H1 (cell line): ENCODE data around the gene ZFP91. TPM values are rescaled to one million over a fixed set of nuclear protein-coding genes. Genes with fewer than 3 reads are reported as not detected.

Source experiments
- CTCF ChIA-PET: fragments of 300-600 bp; sonication (Branson Sonifier 250); formaldehyde crosslinking; loops from one replicate; lab custom pipeline; 2021; ENCODE audit not compliant: partially characterized antibody; lab: Charles Lee
- POLR2A ChIA-PET: fragments of 300-600 bp; sonication (Branson Sonifier 250); formaldehyde crosslinking; loops from one replicate; lab custom pipeline; 2021; ENCODE audit warnings: inconsistent platforms; ENCODE audit not compliant: partially characterized antibody; lab: Charles Lee
- DNase-seq, 2 experiments: peaks; one replicate each; pipeline versions ENCODE4 v3.0.0 to v3.0.0-alpha.2; 2010 to 2022; ENCODE audit warnings: low spot score in 2 of 2, low read depth in 1 of 2, mixed read lengths in 1 of 2
- FAIRE-seq: peaks from 2 replicates; lab custom pipeline; 2011; peaks lifted over from hg19 to GRCh38; lab: Jason Lieb, UNC
- H2AFZ ChIP-seq: 2 replicates; pipeline ENCODE4 v1.8.1; 2012; ENCODE audit warnings: low read length, inconsistent platforms
- H2AK5ac ChIP-seq: 2 replicates; pipeline ENCODE4 v1.6.1; 2013; ENCODE audit warnings: low read depth, low read length
- H2BK120ac ChIP-seq: replicated peaks from 2 replicates; pipeline ENCODE3; 2013; ENCODE audit warnings: low read depth, low read length, inconsistent platforms
- H2BK12ac ChIP-seq: 2 replicates; pipeline ENCODE4 v1.6.1; 2013; ENCODE audit warnings: low read depth, low read length
- H2BK15ac ChIP-seq: 2 replicates; pipeline ENCODE4 v1.6.1; 2013; ENCODE audit warnings: low read length
- H2BK20ac ChIP-seq: 2 replicates; pipeline ENCODE4 v1.6.1; 2013; ENCODE audit warnings: low read length
- H2BK5ac ChIP-seq: 2 replicates; pipeline ENCODE4 v1.6.1; 2013; ENCODE audit warnings: low read depth, low read length
- H3K14ac ChIP-seq: 2 replicates; pipeline ENCODE4 v1.6.1; 2013; ENCODE audit warnings: inconsistent platforms; ENCODE audit not compliant: insufficient read length
- H3K18ac ChIP-seq: 2 replicates; pipeline ENCODE4 v1.6.1; 2013; ENCODE audit warnings: low read length; ENCODE audit errors: extremely low read depth
- H3K23ac ChIP-seq: 2 replicates; pipeline ENCODE4 v1.6.1; 2013; ENCODE audit warnings: inconsistent platforms; ENCODE audit not compliant: insufficient read length
- H3K23me2 ChIP-seq: 2 replicates; pipeline ENCODE4 v1.6.1; 2013; ENCODE audit warnings: low read depth, low read length
- H3K27ac ChIP-seq: 2 replicates; pipeline ENCODE4 v1.6.1; 2011; ENCODE audit warnings: low read depth, low read length, inconsistent platforms
- H3K27me3 ChIP-seq, 4 experiments: replicated peaks in 1 of 4; 1 replicate in 1 of 4; 2 replicates in 3 of 4; pipeline versions ENCODE4 v1.6.1 to v1.8.1; 2011 to 2013; ENCODE audit warnings: low read length in 3 of 4, mild to moderate bottlenecking in 3 of 4, inconsistent platforms in 2 of 4, mixed read lengths in 2 of 4, moderate library complexity in 1 of 4; ENCODE audit not compliant: control insufficient read depth in 3 of 4, insufficient read depth in 3 of 4; ENCODE audit errors: extremely low read depth in 1 of 4
- H3K36me3 ChIP-seq, 4 experiments: 2 replicates each; pipeline versions ENCODE4 v1.6.1 to v1.8.1; 2011 to 2013; ENCODE audit warnings: mild to moderate bottlenecking in 4 of 4, low read length in 3 of 4, moderate library complexity in 2 of 4, control low read depth in 1 of 4, inconsistent platforms in 1 of 4; ENCODE audit not compliant: insufficient read depth in 4 of 4, control insufficient read depth in 2 of 4
- H3K4ac ChIP-seq: replicated peaks from 2 replicates; pipeline ENCODE3; 2013; ENCODE audit warnings: low read length, low read depth, mixed read lengths, inconsistent platforms; ENCODE audit not compliant: insufficient read length
- H3K4me1 ChIP-seq, 4 experiments: replicated peaks in 1 of 4; 1 replicate in 1 of 4; 2 replicates in 3 of 4; pipeline versions ENCODE4 v1.6.1 to v1.8.1; 2011 to 2013; ENCODE audit warnings: low read length in 3 of 4, inconsistent platforms in 2 of 4, mixed read lengths in 1 of 4; ENCODE audit not compliant: insufficient read depth in 4 of 4, control insufficient read depth in 3 of 4
- H3K4me2 ChIP-seq, 2 experiments: 2 replicates each; pipeline versions ENCODE4 v1.6.1 to v1.8.1; 2011 to 2013; ENCODE audit warnings: low read depth in 2 of 2, low read length in 2 of 2, control low read depth in 1 of 2, inconsistent platforms in 1 of 2, mild to moderate bottlenecking in 1 of 2; ENCODE audit not compliant: insufficient read depth in 1 of 2
- H3K4me3 ChIP-seq, 4 experiments: fragments of 200-600, 300-600 bp in 1 of 4; sonication (generic), shearing (Covaris generic), sonication (Bioruptor Twin) in 1 of 4; 2 replicates each; pipeline versions ENCODE4 v1.5.1 to v1.8.1; 2011 to 2016; ENCODE audit warnings: low read length in 4 of 4, low read depth in 3 of 4, control low read depth in 2 of 4, inconsistent platforms in 2 of 4, mild to moderate bottlenecking in 2 of 4, mixed read lengths in 1 of 4, moderate library complexity in 1 of 4; ENCODE audit not compliant: insufficient read depth in 2 of 4; ENCODE audit errors: extremely low read depth in 1 of 4
- H3K56ac ChIP-seq: replicated peaks from 2 replicates; pipeline ENCODE3; 2013; ENCODE audit warnings: low read depth, mild to moderate bottlenecking, mixed read lengths, low read length, inconsistent platforms; ENCODE audit not compliant: insufficient read length
- H3K79me1 ChIP-seq: 2 replicates; pipeline ENCODE4 v1.6.1; 2013; ENCODE audit warnings: low read depth, low read length, control low read depth
- H3K79me2 ChIP-seq, 2 experiments: 2 replicates each; pipeline versions ENCODE4 v1.6.1 to v1.8.1; 2012 to 2013; ENCODE audit warnings: low read length in 2 of 2, mild to moderate bottlenecking in 2 of 2, inconsistent platforms in 1 of 2; ENCODE audit not compliant: insufficient read depth in 2 of 2, control insufficient read depth in 1 of 2
- H3K9ac ChIP-seq, 4 experiments: replicated peaks in 1 of 4; 1 replicate in 1 of 4; 2 replicates in 3 of 4; pipeline versions ENCODE4 v1.6.1 to v1.8.1; 2011 to 2013; ENCODE audit warnings: low read depth in 3 of 4, low read length in 3 of 4, control low read depth in 2 of 4, mild to moderate bottlenecking in 2 of 4, moderate library complexity in 2 of 4, inconsistent platforms in 1 of 4; ENCODE audit errors: extremely low read depth in 1 of 4
- H3K9me3 ChIP-seq, 2 experiments: 2 replicates each; pipeline versions ENCODE4 v1.6.1 to v1.8.1; 2012 to 2013; ENCODE audit warnings: mild to moderate bottlenecking in 2 of 2, moderate library complexity in 2 of 2, control low read depth in 1 of 2, inconsistent platforms in 1 of 2, low read depth in 1 of 2, low read length in 1 of 2, mixed read lengths in 1 of 2; ENCODE audit not compliant: insufficient read depth in 2 of 2
- H4K20me1 ChIP-seq, 2 experiments: replicated peaks in 1 of 2; 2 replicates each; pipeline versions ENCODE3 to v1.8.1; 2011 to 2013; ENCODE audit warnings: inconsistent platforms in 2 of 2, low read length in 2 of 2, mild to moderate bottlenecking in 1 of 2; ENCODE audit not compliant: insufficient read depth in 2 of 2, control insufficient read depth in 1 of 2
- H4K5ac ChIP-seq: 2 replicates; pipeline ENCODE4 v1.6.1; 2013; ENCODE audit warnings: low read length, low read depth, mixed read lengths, inconsistent platforms; ENCODE audit not compliant: insufficient read length
- H4K8ac ChIP-seq: 2 replicates; pipeline ENCODE4 v1.8.0; 2013; ENCODE audit warnings: mild to moderate bottlenecking, moderate library complexity, low read length, inconsistent platforms; ENCODE audit not compliant: insufficient read depth; ENCODE audit errors: extremely low read depth
- H4K91ac ChIP-seq: replicated peaks from 2 replicates; pipeline ENCODE3; 2013; ENCODE audit warnings: low read length, mixed read lengths, inconsistent platforms; ENCODE audit not compliant: insufficient read length
- CREB1 ChIP-seq: IDR thresholded peaks from 2 replicates; pipeline ENCODE4 v1.6.1; 2012; ENCODE audit warnings: inconsistent platforms
- WGBS, 2 experiments: shearing (Covaris generic) in 1 of 2; methylation state at CpG; one replicate each; pipeline versions ENCODE4 v1.1.6 to v1.1.7; 2013 to 2015; ENCODE audit warnings: low lambda C conversion rate in 2 of 2, mixed read lengths in 2 of 2, inconsistent platforms in 1 of 2, low coverage in 1 of 2, missing lambda C conversion rate in 1 of 2; ENCODE audit not compliant: insufficient replicate concordance in 2 of 2, insufficient coverage in 1 of 2, insufficient read length in 1 of 2; ENCODE audit errors: extremely low coverage in 1 of 2, missing lambda C conversion rate in 1 of 2; 5-methylcytosine and 5-hydroxymethylcytosine counted together
- polyA plus RNA-seq, 7 experiments: library from polyadenylated mRNA; depleted of rRNA in 3 of 7; stranded (reverse) in 5 of 7; unstranded in 2 of 7; fragments of >200 nt in 5 of 7; fragments of 200-250 nt in 2 of 7; gene quantifications; 1 replicate in 5 of 7; 2 replicates in 1 of 7; 4 replicates in 1 of 7; pipeline versions ENCODE4 v1.2.1 to v1.2.3, GENCODE V29; 2011 to 2013; ENCODE audit warnings: missing spikeins in 2 of 7, mixed read lengths in 2 of 7
- total RNA-seq: library from RNA; stranded (reverse); fragmentation: NEBNext Ultra II Directional; extraction: Animal tissue kit (Norgen Biotek cat#: 25700); gene quantifications from 2 replicates; pipeline ENCODE4 v1.2.1, GENCODE V29; 2021

The ZFP91 gene
- total and polyA plus RNA-seq, 2 of the 8 experiments (the other 6 are each of a cell fraction or from before 2014, with no cell fraction given): 10.7 to 29.0 TPM

DNA sequence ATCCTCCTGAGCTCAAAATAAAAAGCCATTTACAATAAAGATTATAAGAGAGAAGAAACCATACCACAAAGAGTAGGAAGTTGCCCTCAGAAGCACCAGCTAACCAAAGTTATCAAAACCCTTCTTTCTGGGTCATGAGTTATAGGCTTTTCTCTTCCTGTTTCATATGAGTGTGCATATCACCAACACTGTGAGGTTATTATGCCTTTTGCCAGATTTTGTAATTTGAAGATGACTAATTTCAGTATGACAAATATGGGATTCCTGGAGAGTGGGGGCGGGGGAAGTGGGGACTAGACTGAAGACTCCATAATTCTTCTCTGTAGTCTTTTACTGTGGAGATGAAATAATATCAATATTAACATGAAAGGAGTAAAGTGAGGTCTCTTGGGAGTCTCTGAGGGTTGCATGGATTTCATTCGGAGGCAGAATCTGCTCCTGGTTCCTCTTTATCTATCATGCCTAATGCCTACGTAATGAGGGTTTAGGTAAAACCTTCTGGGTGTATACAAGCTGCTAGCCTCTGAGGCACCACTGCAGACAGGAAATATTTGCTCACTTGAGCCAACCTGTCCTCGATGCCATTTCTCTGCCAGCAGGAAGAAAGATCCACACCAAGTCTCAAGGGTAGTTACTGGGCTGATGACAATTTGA, 5.3 kb upstream of the ZFP91 start:
- Histone ChIP-seq H2BK120ac (no peak overlapping the region), H3K4ac (no peak overlapping the region), H3K4me3 (no peak overlapping the region), H2BK15ac (no peak overlapping the region), H2BK12ac (no peak overlapping the region), H3K4me1 (peaks cover 0 to 2% (median 0%) of the 10 kb centered on the region in 4 experiments; a peak in 1 of 7 replicates), H4K5ac (no peak overlapping the region), H3K27ac (no peak overlapping the region), H3K27me3 (no peaks in the 10 kb centered on the region), H3K36me3 (no peaks in the 10 kb centered on the region), H3K23me2 (no peaks in the 10 kb centered on the region), H3K79me2 (no peaks in the 10 kb centered on the region), H4K8ac (no peak overlapping the region), H3K9ac (no peak overlapping the region), H2AK5ac (no peak overlapping the region), H4K91ac (no peak overlapping the region), H4K20me1 (no peaks in the 10 kb centered on the region), H2AFZ (no peak overlapping the region), H3K4me2 (no peak overlapping the region), H3K18ac (no peak overlapping the region), H2BK20ac (no peak overlapping the region), H3K9me3 (no peaks in the 10 kb centered on the region), H3K56ac (no peak overlapping the region), H2BK5ac (no peak overlapping the region), H3K79me1 (no peaks in the 10 kb centered on the region), H3K23ac (no peak overlapping the region), H3K14ac (no peak overlapping the region)
- DNase-seq (no peak), FAIRE-seq (no peak)
- ChIA-PET POLR2A (no interaction called here), CTCF (interaction anchor here (1.2 kb wide), 1 partner anchor 562 kb away, joined by 3 read pairs; no protein-coding TSS in a partner anchor)
- 94% methylated on average over 4 of the region's 4 CpGs; no CpG with 5 or more reads in 1 of the 2 experiments for WGBS, 2 experiments
- no peak for TF ChIP-seq CREB1
